Adrenal gland (tissue), 12 donors: ENCODE results near the gene CHID1. TPM values are rescaled to one million over a fixed set of nuclear protein-coding genes. Genes with fewer than 3 reads are reported as not detected.

Experiments
- DNase-seq, 7 donors: peaks; one replicate each; pipeline ENCODE4 v3.0.0-alpha.2; 2019 to 2020
- H3K27ac ChIP-seq, 5 donors: fragments of 200-600 bp; sonication (generic) in 4 of 5; 1 replicate in 3 of 5; 2 replicates in 2 of 5; pipeline versions ENCODE4 v1.5.1 to v1.8.0; 2016 to 2020; ENCODE audit warnings: mild to moderate bottlenecking in 1 of 5
- H3K27me3 ChIP-seq: fragments of 200-600 bp; 2 replicates; pipeline ENCODE4 v1.8.0; 2021
- H3K36me3 ChIP-seq, 2 donors: fragments of 200-600 bp; replicated peaks in 1 of 2; 1 replicate in 1 of 2; 2 replicates in 1 of 2; pipeline versions ENCODE4 v1.5.1 to v1.8.0; 2018 to 2022
- H3K4me1 ChIP-seq, 2 donors: fragments of 200-600 bp; replicated peaks in 1 of 2; 1 replicate in 1 of 2; 2 replicates in 1 of 2; pipeline versions ENCODE4 v1.5.1 to v1.8.0; 2018 to 2021
- H3K4me3 ChIP-seq, 4 donors: fragments of 200-600 bp; sonication (generic) in 3 of 4; one replicate each; pipeline ENCODE4 v1.5.1; 2016 to 2018
- H3K9me3 ChIP-seq, 3 donors: fragments of 200-600 bp; sonication (generic) in 1 of 3; replicated peaks in 1 of 3; 1 replicate in 2 of 3; 2 replicates in 1 of 3; pipeline versions ENCODE4 v1.5.1 to v1.8.0; 2016 to 2021
- POLR2A ChIP-seq, 2 donors: fragments of 450-650 bp; IDR thresholded peaks; one replicate each; pipeline ENCODE4 v1.6.1; 2017; ENCODE audit warnings: antibody characterized with exemption in 2 of 2, mild to moderate bottlenecking in 2 of 2, moderate library complexity in 1 of 2
- WGBS, 4 donors: extraction: QIAGEN DNeasy Blood & Tissue Kit in 2 of 4; methylation state at CpG; one replicate each; pipeline versions ENCODE4 v1.1.5 to v1.1.7; 2013 to 2017; 5-methylcytosine and 5-hydroxymethylcytosine counted together
- intact Hi-C, 2 donors: fragments of 100-400 bp; cut with DNase I; formaldehyde crosslinking; loops; one replicate each; pipeline versions ENCODE4 v1.14.1 to v1.15.0; 2022 to 2023
- polyA plus RNA-seq, 3 donors: library from polyadenylated mRNA; stranded (reverse); fragments of 200-250 nt in 2 of 3; fragments of 350-450 nt in 1 of 3; fragmentation: Illumina TruSeq in 1 of 3; extraction: RNeasy Lipid Tissue Mini Kit (QIAGEN cat#74804) in 1 of 3; gene quantifications; one replicate each; pipeline ENCODE4 v1.2.3, GENCODE V29; 2013 to 2014
- total RNA-seq, 9 donors: library from RNA; depleted of rRNA in 4 of 9; stranded (reverse); fragments of >200 nt in 4 of 9; fragments of 120-200 nt in 1 of 9; fragmentation: NEBNext Ultra II Directional in 1 of 9; extraction: Animal tissue kit (Norgen Biotek cat#: 25700) in 1 of 9; gene quantifications; one replicate each; pipeline versions ENCODE4 v1.1.0 to v1.2.4, GENCODE V29; 2013 to 2023
- TF ChIP-seq, protein P1 (sequence below), 6 experiments: fragments of 450-650 bp in 4 of 6; fragments of 200-600 bp in 2 of 6; sonication (generic) in 1 of 6; IDR thresholded peaks; 1 replicate in 5 of 6; 2 replicates in 1 of 6; pipeline versions ENCODE4 v1.5.1 to v1.8.0; 2016 to 2021; ENCODE audit warnings: antibody characterized with exemption in 6 of 6, mild to moderate bottlenecking in 2 of 6, moderate library complexity in 1 of 6
- donor health status: healthy with polysubstance abuse.
- donor health status: Bipolar disorder and iron deficiency.
- donor health status: DM: yes; HTN: yes; CAD: no.
- donor health status: DM: no; HTN: no; CAD: no.
- donor health status: DM: no; HTN: no; CAD: no.
- donor health status: DM: yes; HTN: yes; CAD: no.

CHID1 gene
- total and polyA plus RNA-seq, 12 donors = 39.2 to 220 (median 96.6) TPM

DNA sequence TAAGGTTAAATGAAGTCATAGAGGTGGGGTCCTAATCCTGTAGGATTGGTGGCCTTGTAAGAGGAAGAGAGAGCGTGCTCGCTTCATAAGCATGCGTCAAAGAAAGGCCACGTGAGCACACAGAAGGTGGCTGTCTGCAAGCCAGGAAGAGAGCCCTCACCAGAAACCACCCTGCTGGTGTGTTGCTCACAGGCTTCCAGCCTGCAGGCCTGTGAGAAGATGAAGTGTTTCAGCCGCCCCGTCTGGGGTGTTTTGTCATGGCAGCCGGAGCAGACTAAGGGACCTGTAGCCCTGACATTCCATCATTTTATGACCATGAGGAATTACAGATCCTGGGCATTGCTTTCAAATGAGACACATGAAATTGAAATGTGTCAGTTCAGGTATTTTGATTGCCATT is 47.5 kb upstream of the CHID1 start:
- H3K27ac ChIP-seq = no peak overlapping the region

DNA sequence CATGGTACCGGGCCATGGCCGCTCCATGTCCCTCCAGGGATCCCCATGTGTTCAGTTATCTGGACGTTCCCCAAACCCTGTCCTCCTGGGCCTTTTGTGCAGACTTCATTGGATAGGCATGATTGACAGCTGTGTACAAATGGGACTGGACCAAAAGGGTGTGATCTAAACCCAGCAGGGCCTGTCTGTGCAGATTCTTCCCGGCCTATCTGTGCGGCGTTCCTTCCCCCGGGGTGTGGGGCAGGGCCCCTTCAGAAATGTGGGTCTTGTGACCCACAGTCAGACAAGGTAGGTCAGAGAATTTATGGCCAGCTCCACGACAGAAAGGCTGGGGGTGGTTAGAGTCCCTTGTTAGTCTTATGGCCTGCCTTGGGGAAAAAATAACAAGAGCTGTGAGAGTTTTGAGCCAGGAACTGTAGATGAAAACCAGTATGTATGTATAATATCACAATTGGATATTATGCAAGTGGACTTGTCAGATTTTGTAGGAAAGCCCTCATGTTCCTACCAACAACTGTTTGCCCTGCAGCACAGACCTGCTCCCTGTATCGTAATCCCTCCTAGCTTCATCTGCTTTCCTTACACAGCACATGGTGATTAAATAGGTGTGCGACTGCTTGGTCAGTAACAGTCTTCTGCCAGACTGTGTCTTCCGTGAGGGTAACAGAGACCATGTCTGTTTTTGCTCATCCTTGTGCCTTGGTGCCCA is 46.8 kb upstream of the CHID1 start:
- no peak overlapping the region for H3K27ac ChIP-seq
- intact Hi-C loops = no loop called here
- peaks cover 0 to 26% of the 10 kb centered on the region in 2 donors for H3K36me3 ChIP-seq
- no peaks in the 10 kb centered on the region for H3K9me3 ChIP-seq
- H3K4me3 ChIP-seq = no peak overlapping the region
- TF ChIP-seq, protein P1, sequence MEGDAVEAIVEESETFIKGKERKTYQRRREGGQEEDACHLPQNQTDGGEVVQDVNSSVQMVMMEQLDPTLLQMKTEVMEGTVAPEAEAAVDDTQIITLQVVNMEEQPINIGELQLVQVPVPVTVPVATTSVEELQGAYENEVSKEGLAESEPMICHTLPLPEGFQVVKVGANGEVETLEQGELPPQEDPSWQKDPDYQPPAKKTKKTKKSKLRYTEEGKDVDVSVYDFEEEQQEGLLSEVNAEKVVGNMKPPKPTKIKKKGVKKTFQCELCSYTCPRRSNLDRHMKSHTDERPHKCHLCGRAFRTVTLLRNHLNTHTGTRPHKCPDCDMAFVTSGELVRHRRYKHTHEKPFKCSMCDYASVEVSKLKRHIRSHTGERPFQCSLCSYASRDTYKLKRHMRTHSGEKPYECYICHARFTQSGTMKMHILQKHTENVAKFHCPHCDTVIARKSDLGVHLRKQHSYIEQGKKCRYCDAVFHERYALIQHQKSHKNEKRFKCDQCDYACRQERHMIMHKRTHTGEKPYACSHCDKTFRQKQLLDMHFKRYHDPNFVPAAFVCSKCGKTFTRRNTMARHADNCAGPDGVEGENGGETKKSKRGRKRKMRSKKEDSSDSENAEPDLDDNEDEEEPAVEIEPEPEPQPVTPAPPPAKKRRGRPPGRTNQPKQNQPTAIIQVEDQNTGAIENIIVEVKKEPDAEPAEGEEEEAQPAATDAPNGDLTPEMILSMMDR (IDR thresholded peaks at IDR 0.05) = no peak
- 78 to 85% (median 81%) methylated on average over 11 of the region's 11 CpGs for WGBS, 4 donors
- H3K27me3 ChIP-seq = no peaks in the 10 kb centered on the region
- no peak for DNase-seq
- peaks cover 0 to 16% of the 10 kb centered on the region in 2 donors for H3K4me1 ChIP-seq

More for the DNA sequence above, 47.5 kb upstream of the CHID1 start:
- Histone ChIP-seq H3K4me1 (peaks cover 0 to 11% of the 10 kb centered on the region in 2 donors), H3K4me3 (no peak overlapping the region), H3K27me3 (no peaks in the 10 kb centered on the region), H3K36me3 (peaks cover 0 to 26% of the 10 kb centered on the region in 2 donors), H3K9me3 (no peaks in the 10 kb centered on the region)
- intact Hi-C loops = no loop called here
- DNase-seq = no peak
- whole genome bisulfite sequencing, 4 donors = 94 to 98% (median 96%) methylated on average over 7 of the region's 7 CpGs
- TF ChIP-seq POLR2A (IDR thresholded peaks at IDR 0.05) = no peak
- TF ChIP-seq, protein P1 (IDR thresholded peaks at IDR 0.05) = no peak

DNA sequence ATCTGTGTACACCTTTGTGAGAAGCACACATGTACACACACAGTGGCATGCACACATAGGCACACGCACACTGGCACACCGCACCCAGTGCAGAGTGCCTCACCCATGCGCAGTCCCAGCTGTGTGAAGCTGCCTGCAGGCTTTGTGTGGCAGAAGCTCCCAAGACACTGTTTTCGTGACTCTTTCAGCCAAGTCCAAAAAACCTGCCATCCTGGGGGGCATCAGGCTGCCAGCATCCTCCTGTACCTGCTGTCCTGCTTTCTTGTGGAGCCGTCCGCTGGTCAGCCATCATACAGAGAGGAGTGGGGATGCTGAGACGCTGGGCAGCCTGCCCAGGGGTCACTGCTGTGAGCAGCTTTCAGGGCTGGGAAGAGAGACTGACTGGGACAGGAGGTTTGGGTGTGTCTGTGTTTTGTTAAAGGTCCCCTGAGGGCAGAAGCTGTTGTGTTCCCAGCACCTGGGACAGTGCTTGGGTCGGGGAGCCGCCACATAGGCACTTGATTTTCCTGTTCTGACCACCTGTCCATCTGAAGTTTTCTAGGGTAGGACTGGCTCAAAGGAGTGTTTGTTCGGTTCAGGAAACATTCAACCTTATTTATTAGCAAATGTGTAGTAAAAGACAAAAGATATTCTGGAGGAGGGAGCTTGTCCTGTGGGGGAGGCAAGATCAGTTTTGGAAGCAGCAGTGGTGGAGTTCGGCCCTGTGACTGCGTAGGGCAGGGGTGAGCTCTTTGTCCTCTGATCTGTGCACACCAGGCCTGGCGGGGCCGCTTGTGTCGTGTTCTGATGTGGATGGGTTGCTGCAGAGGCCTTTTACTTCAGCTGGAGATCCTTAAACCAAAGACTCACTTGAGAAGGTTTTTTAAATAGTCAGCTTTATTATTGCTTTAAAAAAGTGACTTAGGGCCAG is 44.8 kb upstream of the CHID1 start:
- Histone ChIP-seq H3K4me3 (no peak overlapping the region), H3K36me3 (peaks cover 0 to 17% of the 10 kb centered on the region in 2 donors), H3K27ac (no peak overlapping the region), H3K27me3 (no peaks in the 10 kb centered on the region), H3K4me1 (peaks cover 0 to 18% of the 10 kb centered on the region in 2 donors), H3K9me3 (no peaks in the 10 kb centered on the region)
- TF ChIP-seq, protein P1 (IDR thresholded peaks at IDR 0.05) = no peak
- no peak for TF ChIP-seq POLR2A (IDR thresholded peaks at IDR 0.05)
- intact Hi-C loops = no loop called here
- DNase-seq = no peak
- WGBS, 4 donors = 67 to 85% (median 83%) methylated on average over 11 to 15 of the region's 15 CpGs

GRCh38 chr11:954392-955153 is 44.0 kb upstream of the CHID1 start:
- H3K4me1 ChIP-seq = peaks cover 0 to 18% of the 10 kb centered on the region in 2 donors
- H3K9me3 ChIP-seq = no peaks in the 10 kb centered on the region
- no peak overlapping the region for H3K27ac ChIP-seq
- intact Hi-C loops = no loop called here
- 78 to 88% (median 84%) methylated on average over 5 of the region's 5 CpGs for WGBS, 4 donors
- H3K27me3 ChIP-seq = no peaks in the 10 kb centered on the region
- H3K36me3 ChIP-seq = peaks cover 0 to 8% of the 10 kb centered on the region in 2 donors
- no peak overlapping the region for H3K4me3 ChIP-seq
- TF ChIP-seq POLR2A (IDR thresholded peaks at IDR 0.05) = no peak
- TF ChIP-seq, protein P1 (IDR thresholded peaks at IDR 0.05) = no peak
- DNase-seq = no peak
